ENCODE data around the gene CLBA1.
A peak's percentile ranks its signal among the peaks of the same experiment; 100 is the strongest.

The CLBA1 gene

GRCh38 chr14:104968541-104969401 lies 16.8 kb upstream of the CLBA1 start:
- DNase-seq (ENCODE audit: low spot score) = no peak

DNA sequence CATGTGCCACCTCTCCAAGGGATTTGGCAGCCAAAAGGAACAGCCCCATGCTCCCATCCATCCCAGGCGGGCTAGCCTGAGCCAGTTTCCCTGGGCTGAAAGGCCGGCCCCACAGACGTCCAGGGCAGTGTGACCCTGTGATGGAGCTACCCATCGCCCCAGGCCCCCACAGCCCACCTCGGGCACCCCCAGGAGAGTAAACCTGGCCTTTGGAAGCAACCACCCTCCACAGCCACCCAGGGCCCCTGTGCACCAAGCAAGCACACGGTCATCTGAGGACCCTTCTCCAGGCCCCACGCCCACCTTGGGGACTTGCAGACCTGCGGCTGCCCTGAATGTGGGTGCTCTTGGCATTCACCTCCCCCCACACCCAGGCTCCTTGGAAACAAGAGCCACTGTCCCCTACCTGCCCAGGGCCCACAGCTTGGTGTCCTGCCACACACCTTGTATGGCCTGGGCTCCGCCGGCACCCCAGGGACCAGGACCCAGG lies 15.8 kb upstream of the CLBA1 start:
- no peak for DNase-seq (ENCODE audit: low spot score)

DNA sequence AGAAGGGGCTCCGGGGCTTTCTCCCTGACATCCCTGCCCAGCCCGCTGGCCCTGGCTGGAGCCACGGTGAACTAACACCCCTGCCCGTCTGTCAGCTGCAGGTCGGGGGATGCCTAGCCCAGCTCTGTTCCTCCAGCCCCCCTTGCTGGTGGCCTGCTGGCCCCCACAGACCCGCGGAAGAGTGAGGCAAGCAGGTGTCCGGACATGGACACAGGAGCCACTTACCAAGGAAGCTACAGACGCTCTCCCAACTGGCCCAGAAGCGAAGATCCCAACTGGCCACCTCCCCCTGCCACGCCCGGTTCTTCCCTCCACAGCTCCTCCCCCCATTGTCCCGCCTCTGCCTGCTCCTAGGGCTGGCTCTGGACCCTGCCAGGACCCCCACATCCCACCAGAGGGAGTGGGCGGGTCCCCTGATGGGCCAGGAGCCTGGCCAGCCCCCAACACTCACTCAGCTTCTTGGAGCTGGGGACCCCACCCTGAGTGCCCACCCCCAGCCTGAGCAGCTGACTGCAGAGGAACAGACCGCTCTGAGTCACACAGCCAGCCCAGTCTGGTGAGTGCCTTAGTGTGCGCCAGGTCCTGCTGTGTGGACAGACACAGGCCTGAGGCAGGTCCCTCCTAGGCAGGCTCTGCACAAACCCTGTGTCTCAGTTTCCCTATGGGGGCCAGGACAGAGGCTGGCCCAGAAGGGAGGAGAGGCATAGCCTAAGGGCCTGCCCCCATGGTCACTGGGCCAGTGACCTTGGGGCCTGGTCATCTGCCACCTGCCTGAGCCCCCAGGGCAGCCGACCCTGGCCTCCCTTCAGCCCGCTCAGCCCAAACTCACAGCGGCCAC lies 15.1 kb upstream of the CLBA1 start:
- peak; percentile 73 for DNase-seq (ENCODE audit: low spot score)

DNA sequence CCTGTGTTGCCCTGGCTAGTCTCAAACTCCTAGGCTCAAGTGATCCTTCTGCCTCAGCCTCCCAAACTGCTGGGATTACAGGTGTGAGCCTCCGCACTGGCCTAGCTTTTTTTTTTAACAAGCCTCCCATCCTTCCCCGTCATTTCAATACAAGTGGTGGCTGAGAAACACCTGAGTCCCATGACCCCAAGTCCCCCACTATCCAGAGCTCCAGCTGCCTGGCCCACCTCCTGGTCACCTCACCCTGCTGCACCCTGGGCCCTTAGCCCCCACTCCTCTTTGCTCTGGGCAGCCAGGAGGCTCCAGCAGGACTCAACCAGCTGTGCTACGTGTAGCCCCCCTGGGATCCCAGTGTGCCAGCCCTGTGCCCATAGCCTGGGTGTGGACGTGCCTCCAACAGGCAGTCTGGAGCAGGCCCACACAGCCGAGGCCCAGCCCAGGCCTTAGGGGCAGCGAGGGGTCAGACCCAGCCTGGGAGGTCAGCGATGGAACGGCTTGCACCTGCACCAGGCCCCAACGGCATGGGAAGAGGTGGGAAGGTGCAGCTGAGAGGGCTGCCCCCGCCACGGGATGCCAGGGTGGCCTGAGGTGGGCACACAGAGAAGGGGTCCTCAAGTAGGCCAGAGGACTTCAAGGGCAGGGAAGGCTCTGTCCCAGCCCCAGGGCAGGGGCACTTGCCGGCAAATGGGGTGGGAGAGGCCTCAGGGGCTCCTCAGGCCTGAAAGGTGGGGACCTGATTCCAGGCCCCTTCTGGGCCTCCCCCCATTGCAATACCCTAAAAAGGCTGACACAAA lies 13.9 kb upstream of the CLBA1 start:
- no peak for DNase-seq (ENCODE audit: low spot score)

DNA sequence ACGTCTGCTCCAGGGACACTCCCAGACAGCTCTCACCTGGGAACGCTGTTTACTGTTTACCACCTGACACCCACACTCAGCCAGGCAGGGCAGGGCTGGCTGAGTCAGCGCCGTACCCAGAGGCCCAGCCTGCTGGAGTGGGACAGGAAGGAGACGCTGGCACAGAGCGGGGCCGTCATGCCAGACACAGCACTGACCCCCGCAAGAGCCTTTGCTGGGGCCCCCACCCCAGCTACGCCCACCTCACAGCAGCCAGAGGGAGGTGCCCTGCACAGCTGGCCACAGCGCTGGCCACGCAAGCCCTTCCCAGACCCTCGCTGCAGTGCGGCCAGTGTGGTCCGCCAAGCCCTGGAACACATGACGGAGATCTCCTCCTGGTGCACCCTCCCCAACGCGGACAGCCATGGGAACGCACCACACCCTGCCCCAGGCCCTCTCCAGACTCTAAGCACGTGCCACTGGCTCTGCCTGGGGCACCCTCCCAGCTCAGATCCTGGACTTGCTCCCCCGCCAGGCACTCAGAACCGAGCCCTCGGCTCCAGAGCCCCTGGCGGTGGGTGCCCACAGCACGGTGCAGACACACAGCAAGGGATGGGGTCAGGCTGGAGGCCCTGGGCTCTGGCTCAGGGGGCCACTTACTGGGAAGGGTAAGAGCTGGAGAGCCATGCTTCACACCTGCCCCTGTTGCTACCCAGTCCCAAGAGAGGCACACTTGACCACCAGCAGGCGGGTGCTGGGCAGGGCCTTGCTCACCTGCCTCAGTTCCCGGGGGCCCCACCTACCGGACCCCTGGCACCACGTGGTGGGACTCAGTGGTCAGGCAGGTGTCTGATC lies 13.1 kb upstream of the CLBA1 start:
- DNase-seq (ENCODE audit: low spot score) = no peak

DNA sequence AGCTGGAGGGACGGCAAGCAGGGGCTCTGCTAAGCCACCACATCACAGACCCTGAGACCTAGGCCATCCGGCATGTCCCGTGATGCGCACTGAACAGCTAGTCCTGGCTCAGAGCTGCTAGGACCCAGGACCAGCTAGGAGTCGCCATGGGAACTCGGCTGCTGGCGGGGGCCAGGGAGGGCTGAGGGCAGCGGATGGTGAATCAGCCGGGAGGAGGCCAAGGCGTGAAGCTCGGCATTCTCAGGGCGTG lies 12.5 kb upstream of the CLBA1 start:
- DNase-seq (ENCODE audit: low spot score) = peak; percentile 98

GRCh38 chr14:104973385-104974145 lies 12.0 kb upstream of the CLBA1 start:
- peak; percentile 56 for DNase-seq (ENCODE audit: low spot score)

DNA sequence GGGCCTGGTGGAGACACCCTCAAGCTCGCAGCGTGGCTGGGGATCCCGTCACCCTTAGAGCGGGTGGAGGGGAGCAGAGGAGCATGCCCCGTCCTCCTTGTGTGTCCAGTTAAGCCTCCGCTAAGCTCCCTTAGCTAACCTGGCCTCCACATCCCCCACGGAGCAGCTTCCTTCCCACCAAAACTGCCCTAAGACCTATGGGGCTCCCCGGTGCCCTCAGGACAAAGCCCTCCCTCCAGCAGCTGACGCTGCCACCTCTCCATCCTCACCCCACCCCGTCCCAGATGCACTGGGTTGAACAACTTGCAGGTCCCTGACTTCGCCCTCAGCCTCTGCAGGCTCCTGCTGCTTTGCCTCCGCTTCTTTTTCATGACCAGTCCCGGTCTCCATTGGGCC lies 11.4 kb upstream of the CLBA1 start:
- no peak for DNase-seq (ENCODE audit: low spot score)

DNA sequence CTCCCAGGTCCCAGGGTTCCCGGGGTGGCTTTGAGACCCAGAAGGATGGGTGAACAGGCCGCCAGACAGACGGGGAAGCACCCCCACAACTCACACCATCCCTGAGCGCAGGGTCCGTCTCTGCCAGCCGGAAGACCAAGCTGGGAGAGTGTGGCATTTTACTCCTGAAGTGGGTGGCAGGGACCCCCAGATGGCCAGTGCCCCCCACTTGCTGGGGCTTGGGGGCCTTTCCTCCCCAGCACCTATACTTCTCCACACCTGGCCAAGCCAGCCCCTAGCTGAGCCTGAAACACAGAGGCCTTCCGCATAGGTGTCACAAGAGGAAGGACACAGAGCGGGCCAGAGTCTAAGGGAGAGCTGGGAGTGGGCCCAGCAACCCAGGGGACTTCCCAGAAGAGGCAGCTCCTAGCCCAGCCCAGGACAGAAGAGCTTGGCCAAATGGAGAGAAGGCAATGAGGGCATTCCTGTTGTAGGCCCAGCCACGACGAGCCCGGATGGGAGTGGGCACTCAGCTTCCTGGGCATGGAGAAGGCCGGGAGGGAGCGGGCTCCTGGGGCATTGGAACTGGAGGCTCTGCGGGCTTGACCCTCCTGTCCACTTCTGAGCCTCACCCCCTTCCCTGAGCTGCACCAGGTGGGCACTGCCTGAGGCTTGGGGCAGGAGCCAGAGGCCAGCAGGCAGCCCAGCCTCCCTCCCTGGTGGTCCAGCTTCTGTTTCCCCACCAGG lies 10.8 kb upstream of the CLBA1 start:
- DNase-seq (ENCODE audit: low spot score) = no peak

- DNase-seq (ENCODE audit: low spot score) = no peak
Measured at GRCh38 chr14:104975481-104976197, 9.9 kb upstream of the CLBA1 start.

DNA sequence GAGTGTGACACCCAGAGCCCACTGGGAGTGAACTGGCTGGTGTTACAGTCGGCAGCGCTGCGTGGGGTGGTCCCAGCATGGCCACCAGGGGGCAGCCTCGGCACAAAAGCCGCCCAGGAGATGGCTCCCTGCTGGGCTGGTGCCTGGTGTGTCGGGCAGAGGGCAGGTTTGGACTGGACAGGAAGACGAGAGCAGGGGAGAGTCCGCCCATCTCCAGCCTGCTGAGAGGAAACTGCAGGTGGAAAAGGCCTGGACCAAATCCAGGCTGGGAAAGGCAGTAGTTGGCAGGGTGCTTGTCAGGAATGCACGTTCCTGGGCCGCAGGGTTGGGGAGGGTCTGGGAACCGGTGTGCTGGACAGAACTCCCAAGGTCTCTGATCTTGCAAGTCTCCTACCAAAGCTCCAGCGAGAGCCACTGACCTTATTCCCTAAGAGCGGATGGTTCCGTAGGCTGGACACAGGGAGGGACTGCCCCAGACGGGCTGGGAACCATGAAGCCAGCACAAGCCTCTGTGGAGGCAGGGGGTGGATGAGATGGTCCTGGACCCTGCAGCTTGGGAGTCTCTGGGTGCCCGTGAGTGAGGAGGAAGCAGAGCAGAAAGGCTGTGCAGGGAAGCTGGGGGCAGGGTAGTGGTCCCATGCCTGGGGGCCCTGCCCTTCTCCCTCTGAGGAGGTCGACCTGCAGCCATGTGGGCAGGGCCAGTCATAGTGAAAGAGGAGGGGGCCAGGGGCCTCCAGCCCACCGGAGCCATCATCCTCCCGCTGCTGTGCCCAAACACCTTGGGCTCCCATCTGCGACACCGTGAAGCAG lies 9.2 kb upstream of the CLBA1 start:
- peak; percentile 88 for DNase-seq (ENCODE audit: low spot score)

DNA sequence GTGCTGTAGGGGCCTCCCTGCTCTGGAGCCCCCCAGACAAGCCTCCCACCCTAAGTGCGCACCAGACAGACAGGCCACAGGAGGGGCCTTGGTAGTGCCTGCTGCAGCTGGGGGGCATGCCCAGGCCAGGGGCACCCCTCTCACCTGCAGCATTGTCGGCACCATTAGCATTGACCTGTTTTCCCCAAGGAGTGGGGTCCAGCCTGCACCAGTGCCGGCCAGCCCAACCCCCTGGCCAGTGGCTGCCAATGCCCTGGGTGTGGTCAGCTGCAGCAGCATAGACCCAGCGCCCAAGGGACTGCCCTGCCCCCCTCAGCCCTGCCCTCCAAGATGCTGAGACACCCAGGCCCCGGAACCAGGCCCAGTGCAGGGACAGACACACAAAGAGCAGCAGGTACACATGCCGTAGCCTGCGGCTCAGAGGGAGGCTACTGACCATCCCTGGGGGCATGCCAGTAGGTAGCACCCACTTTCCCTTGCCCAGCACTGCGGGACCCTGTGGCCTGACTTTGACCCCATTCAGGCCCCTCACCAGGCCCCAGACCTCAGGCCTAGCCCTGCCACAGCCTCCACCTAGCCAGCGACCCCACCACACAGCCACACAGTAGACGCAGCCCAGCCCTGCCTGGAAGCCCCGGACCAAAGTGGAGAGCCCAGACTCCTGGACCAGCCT lies 8.4 kb upstream of the CLBA1 start:
- DNase-seq (ENCODE audit: low spot score) = no peak

- DNase-seq (ENCODE audit: low spot score) = peak; percentile 76
Measured at GRCh38 chr14:104977681-104978653, 7.6 kb upstream of the CLBA1 start, which contains the start of gene AHNAK2. Gene AHNAK2 (minus strand): TSS chr14:104978374. CDS start chr14:104978237, 137 bp downstream.

DNA sequence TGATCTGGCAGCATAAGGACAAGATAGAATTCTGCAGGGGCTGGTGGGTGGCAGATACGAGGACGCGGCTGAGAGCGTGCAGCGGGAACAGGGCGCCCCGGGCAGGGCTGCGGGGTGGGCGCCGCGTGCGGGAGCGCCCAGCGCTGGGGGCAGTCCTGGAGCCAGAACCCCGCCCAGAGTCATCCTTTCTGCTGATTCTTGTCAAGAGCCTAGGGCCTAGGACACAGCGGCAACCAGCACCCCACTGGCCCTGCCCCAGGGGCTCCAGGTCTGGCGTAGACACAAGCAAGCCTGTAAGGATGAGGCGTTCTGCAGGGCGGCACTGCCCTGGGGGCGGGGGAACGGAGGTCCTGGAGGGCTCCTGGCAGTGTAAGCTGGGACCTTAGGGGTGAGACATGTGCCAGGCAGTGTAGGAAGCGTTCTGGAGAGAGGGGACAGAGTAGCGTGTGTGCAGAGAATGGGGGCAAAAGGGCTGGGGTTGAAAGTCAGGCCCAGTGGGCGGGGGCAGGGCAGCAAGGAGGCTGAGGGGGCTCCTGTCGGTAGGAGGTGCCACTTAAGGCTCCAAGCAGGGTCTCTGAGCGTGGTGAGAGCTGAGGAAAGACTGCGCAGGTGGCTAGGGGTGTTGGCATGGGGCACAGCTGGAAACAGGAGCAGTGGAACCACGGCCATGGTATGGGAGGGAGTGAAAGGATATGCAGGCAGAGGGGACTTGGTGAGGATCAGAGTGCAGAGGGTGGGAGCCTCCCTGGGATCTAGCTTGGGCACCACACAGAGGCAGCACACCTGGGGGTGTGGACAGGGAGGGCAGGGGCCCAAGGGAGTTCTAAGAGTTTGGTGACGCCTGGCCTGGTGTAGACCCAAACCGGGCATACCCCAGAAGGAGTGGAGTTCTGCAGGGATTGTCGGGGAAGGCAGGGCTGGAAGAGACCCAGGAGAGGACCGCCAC lies 6.6 kb upstream of the CLBA1 start:
- DNase-seq (ENCODE audit: low spot score) = no peak

DNA sequence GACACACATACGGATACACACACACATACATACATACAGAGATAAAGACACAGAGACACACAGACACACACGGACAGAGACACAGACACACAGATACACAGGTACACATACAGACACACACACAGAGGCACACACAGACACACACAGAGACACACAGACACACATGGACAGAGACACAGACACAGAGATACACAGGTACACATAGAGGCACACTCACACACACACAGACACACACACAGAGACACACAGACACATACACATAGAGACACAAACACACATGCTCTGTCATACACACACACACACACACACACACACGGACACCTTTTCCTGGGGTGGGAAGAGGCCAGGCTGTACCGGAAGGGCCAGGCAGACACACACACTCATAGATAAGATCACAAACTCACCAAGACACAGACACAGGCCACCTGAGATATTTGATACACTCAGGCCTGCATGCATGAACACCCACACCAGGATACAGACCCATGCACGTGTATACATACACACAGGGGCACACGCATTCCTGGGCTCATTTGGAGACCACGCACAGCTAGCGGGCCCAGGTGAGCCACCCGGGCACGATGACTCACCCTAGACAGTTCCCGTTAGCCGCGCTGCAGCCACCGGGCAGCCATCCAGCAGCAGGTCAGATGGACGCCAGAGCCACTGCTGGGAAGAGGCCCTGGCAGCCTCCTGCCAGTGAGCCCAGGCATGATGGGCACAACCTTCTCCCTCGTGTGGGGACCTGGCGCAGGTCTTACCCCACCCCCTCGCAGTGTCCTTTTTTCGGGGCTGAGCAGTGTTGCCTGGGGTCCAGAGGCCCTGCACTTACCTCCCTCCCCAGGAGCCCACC lies 5.6 kb upstream of the CLBA1 start:
- DNase-seq (ENCODE audit: low spot score) = no peak

All from hepatic stellate cell (primary cell).